Measurements from ENCODE around the gene DROSHA.

GRCh38 chr5:31556461-31556860 is 24.6 kb upstream of the DROSHA start:
- TF ChIP-seq NR2C2 (IDR thresholded peaks at IDR 0.05; ENCODE audit: borderline replicate concordance, control insufficient read depth, insufficient read length, low read depth) (no peak), POLR2AphosphoS5 (IDR thresholded peaks at IDR 0.05; ENCODE audit: low read length) (no peak), RAD21 (IDR thresholded peaks at IDR 0.05; ENCODE audit: insufficient read depth, low read depth, low read length) (no peak), REST (IDR thresholded peaks at IDR 0.05; ENCODE audit: low read depth, low read length) (no peak)
